Large intestine (tissue), 3 donors: ENCODE results near the gene MIPEP. TPM values are rescaled to one million over a fixed set of nuclear protein-coding genes. Genes with fewer than 3 reads are reported as not detected.

Experiments
- DNase-seq, 2 donors: peaks; one replicate each; pipeline versions ENCODE4 v3.0.0 to v3.0.0-alpha.2; 2013
- H3K27ac ChIP-seq: one replicate; pipeline ENCODE4 v1.5.1; 2013; ENCODE audit warnings: low read length
- H3K27me3 ChIP-seq: 2 replicates; pipeline ENCODE4 v1.6.1; 2013; ENCODE audit warnings: low read length; ENCODE audit not compliant: control insufficient read depth, insufficient read depth
- H3K36me3 ChIP-seq: 2 replicates; pipeline ENCODE4 v1.6.1; 2013; ENCODE audit warnings: low read length; ENCODE audit not compliant: control insufficient read depth, insufficient read depth
- H3K4me1 ChIP-seq: one replicate; pipeline ENCODE4 v1.6.1; 2013; ENCODE audit warnings: low read length; ENCODE audit not compliant: control insufficient read depth, insufficient read depth
- H3K4me3 ChIP-seq: one replicate; pipeline ENCODE4 v1.5.1; 2013; ENCODE audit warnings: low read length
- H3K9me3 ChIP-seq: one replicate; pipeline ENCODE4 v1.6.1; 2013; ENCODE audit warnings: mild to moderate bottlenecking, low read depth, low read length, moderate library complexity; ENCODE audit not compliant: control insufficient read depth
- WGBS: methylation state at CpG from one replicate; pipeline ENCODE4 v1.1.5; 2013; ENCODE audit warnings: low lambda C conversion rate; ENCODE audit not compliant: insufficient coverage; 5-methylcytosine and 5-hydroxymethylcytosine counted together
- polyA plus RNA-seq: library from polyadenylated mRNA; unstranded; fragments of 120-200 nt; gene quantifications from one replicate; pipeline ENCODE4 v1.2.1, GENCODE V29; 2013

MIPEP gene
- polyA plus RNA-seq, 1 donor, result 19.7 TPM

- no peaks in the 10 kb centered on the region for H3K4me1 ChIP-seq
- WGBS, result 80% methylated on average over 2 of the region's 2 CpGs
- no peaks in the 10 kb centered on the region for H3K9me3 ChIP-seq
- no peak overlapping the region for H3K4me3 ChIP-seq
- peaks cover 6% of the 10 kb centered on the region for H3K36me3 ChIP-seq
- DNase-seq, result no peak
- no peaks in the 10 kb centered on the region for H3K27me3 ChIP-seq
- H3K27ac ChIP-seq, result no peak overlapping the region
Measured at GRCh38 chr13:23844132-23844531, 45.1 kb downstream of the MIPEP start.

- Histone ChIP-seq H3K36me3 (peaks cover 6% of the 10 kb centered on the region), H3K4me3 (no peak overlapping the region), H3K4me1 (no peaks in the 10 kb centered on the region), H3K9me3 (no peaks in the 10 kb centered on the region), H3K27ac (no peak overlapping the region), H3K27me3 (no peaks in the 10 kb centered on the region)
- DNase-seq, result no peak
- WGBS, result no CpG with 5 or more reads among the region's 1 CpG
Measured at GRCh38 chr13:23843436-23843835, 45.8 kb downstream of the MIPEP start.

GRCh38 chr13:23842406-23842805 is 46.8 kb downstream of the MIPEP start:
- H3K4me3 ChIP-seq, result no peak overlapping the region
- peaks cover 8% of the 10 kb centered on the region for H3K36me3 ChIP-seq
- DNase-seq, result no peak
- no peaks in the 10 kb centered on the region for H3K27me3 ChIP-seq
- no peaks in the 10 kb centered on the region for H3K9me3 ChIP-seq
- no peak overlapping the region for H3K27ac ChIP-seq
- no peaks in the 10 kb centered on the region for H3K4me1 ChIP-seq
- WGBS, result no CpG with 5 or more reads among the region's 8 CpGs

- DNase-seq, result no peak
- no peaks in the 10 kb centered on the region for H3K4me1 ChIP-seq
- no peak overlapping the region for H3K4me3 ChIP-seq
- no peaks in the 10 kb centered on the region for H3K9me3 ChIP-seq
- H3K27me3 ChIP-seq, result no peaks in the 10 kb centered on the region
- no peak overlapping the region for H3K27ac ChIP-seq
- WGBS, result 89% methylated on average over 3 of the region's 36 CpGs
- H3K36me3 ChIP-seq, result peaks cover 7% of the 10 kb centered on the region
Measured at GRCh38 chr13:23833733-23834611, 55.2 kb downstream of the MIPEP start.

GRCh38 chr13:23828866-23829265 is 60.3 kb downstream of the MIPEP start:
- Histone ChIP-seq H3K36me3 (peaks cover 3% of the 10 kb centered on the region), H3K9me3 (no peaks in the 10 kb centered on the region), H3K27me3 (no peaks in the 10 kb centered on the region), H3K4me3 (no peak overlapping the region), H3K4me1 (no peaks in the 10 kb centered on the region), H3K27ac (no peak overlapping the region)
- WGBS, result 71% methylated on average over 3 of the region's 4 CpGs
- DNase-seq, result no peak

GRCh38 chr13:23828086-23828485 is 61.1 kb downstream of the MIPEP start:
- DNase-seq, result no peak
- Histone ChIP-seq H3K9me3 (no peaks in the 10 kb centered on the region), H3K4me1 (no peaks in the 10 kb centered on the region), H3K4me3 (no peak overlapping the region), H3K27me3 (no peaks in the 10 kb centered on the region), H3K36me3 (peaks cover 5% of the 10 kb centered on the region), H3K27ac (no peak overlapping the region)
- WGBS, result 100% methylated on average over 1 of the region's 4 CpGs

GRCh38 chr13:23825179-23825578 is 64.0 kb downstream of the MIPEP start:
- WGBS, result no CpG with 5 or more reads among the region's 2 CpGs
- Histone ChIP-seq H3K4me1 (no peaks in the 10 kb centered on the region), H3K36me3 (peaks cover 2% of the 10 kb centered on the region), H3K27me3 (no peaks in the 10 kb centered on the region), H3K9me3 (no peaks in the 10 kb centered on the region), H3K27ac (no peak overlapping the region), H3K4me3 (no peak overlapping the region)
- no peak for DNase-seq

- 67% methylated on average over 1 of the region's 3 CpGs for WGBS
- no peaks in the 10 kb centered on the region for H3K9me3 ChIP-seq
- no peaks in the 10 kb centered on the region for H3K4me1 ChIP-seq
- DNase-seq, result no peak
- no peak overlapping the region for H3K4me3 ChIP-seq
- no peaks in the 10 kb centered on the region for H3K27me3 ChIP-seq
- no peak overlapping the region for H3K27ac ChIP-seq
- H3K36me3 ChIP-seq, result peaks cover 2% of the 10 kb centered on the region
Measured at GRCh38 chr13:23824371-23824770, 64.8 kb downstream of the MIPEP start.

GRCh38 chr13:23822252-23822824 is 66.9 kb downstream of the MIPEP start:
- no peaks in the 10 kb centered on the region for H3K27me3 ChIP-seq
- H3K27ac ChIP-seq, result no peak overlapping the region
- H3K4me1 ChIP-seq, result no peaks in the 10 kb centered on the region
- no CpG with 5 or more reads among the region's 3 CpGs for WGBS
- DNase-seq, result no peak
- H3K9me3 ChIP-seq, result no peaks in the 10 kb centered on the region
- no peak overlapping the region for H3K4me3 ChIP-seq
- peaks cover 2% of the 10 kb centered on the region for H3K36me3 ChIP-seq

GRCh38 chr13:23820530-23820929 is 68.7 kb downstream of the MIPEP start:
- 83% methylated on average over 1 of the region's 3 CpGs for WGBS
- no peak overlapping the region for H3K27ac ChIP-seq
- H3K4me3 ChIP-seq, result no peak overlapping the region
- no peak for DNase-seq
- H3K4me1 ChIP-seq, result no peaks in the 10 kb centered on the region
- no peaks in the 10 kb centered on the region for H3K9me3 ChIP-seq
- no peaks in the 10 kb centered on the region for H3K27me3 ChIP-seq
- peaks cover 2% of the 10 kb centered on the region for H3K36me3 ChIP-seq
